ENCODE results near the gene OR10G3.
"Not testable (repeated sequence)": the region's sequence is repeated elsewhere in the genome, so short reads cannot be mapped to it uniquely, and the experiment has no call there.

The OR10G3 gene

GRCh38 chr14:21579976-21580375 lies at the start of gene OR10G3:
Gene OR10G3 (minus strand): TSS chr14:21580076. CDS start chr14:21570744, 9,332 bp downstream.
- no peak for DNase-seq

- DNase-seq: no peak
These were observed 46.8 kb upstream of the OR10G3 start for GRCh38 chr14:21626491-21627230.

GRCh38 chr14:21617614-21618013 lies 37.7 kb upstream of the OR10G3 start:
- no peak for DNase-seq

- DNase-seq: no peak
These were observed 34.4 kb upstream of the OR10G3 start for GRCh38 chr14:21614240-21614639.

GRCh38 chr14:21612324-21612723 lies 32.4 kb upstream of the OR10G3 start:
- no peak for DNase-seq

- DNase-seq: not testable (repeated sequence)
These were observed 22.3 kb upstream of the OR10G3 start for GRCh38 chr14:21602181-21602580.

- no peak for DNase-seq
These were observed 9.4 kb upstream of the OR10G3 start for GRCh38 chr14:21589317-21589716.

- DNase-seq: no peak
These were observed 4.2 kb downstream of the OR10G3 start for GRCh38 chr14:21575661-21576060.

- DNase-seq: no peak
These were observed 7.3 kb downstream of the OR10G3 start for GRCh38 chr14:21572604-21573003.

GRCh38 chr14:21558703-21559170 lies 21.1 kb downstream of the OR10G3 start:
- DNase-seq: no peak

GRCh38 chr14:21557084-21557901 lies 22.6 kb downstream of the OR10G3 start:
- DNase-seq: peak; percentile 99

- DNase-seq: no peak
These were observed 23.3 kb downstream of the OR10G3 start for GRCh38 chr14:21556378-21557083.

- DNase-seq: no peak
These were observed 26.6 kb downstream of the OR10G3 start for GRCh38 chr14:21553266-21553665.

- DNase-seq: not testable (repeated sequence)
These were observed 35.3 kb downstream of the OR10G3 start for GRCh38 chr14:21544588-21544987.

GRCh38 chr14:21543963-21544362 lies 35.9 kb downstream of the OR10G3 start:
- no peak for DNase-seq

- peak; percentile 83 for DNase-seq
These were observed 36.3 kb downstream of the OR10G3 start for GRCh38 chr14:21543521-21543960.

GRCh38 chr14:21541413-21542074 lies 38.3 kb downstream of the OR10G3 start:
- DNase-seq: no peak

- peak; percentile 45 for DNase-seq
These were observed 40.5 kb downstream of the OR10G3 start for GRCh38 chr14:21539189-21539940.

GRCh38 chr14:21537090-21537424 lies 42.8 kb downstream of the OR10G3 start:
- DNase-seq: no peak

- DNase-seq: peak; percentile 76
These were observed 43.3 kb downstream of the OR10G3 start for GRCh38 chr14:21536418-21537089.
